HepG2 (cell line): ENCODE measurements around the gene TRABD. TPM values are rescaled to one million over a fixed set of nuclear protein-coding genes. Genes with fewer than 3 reads are reported as not detected.

Source experiments
- ATAC-seq: fragments of 200-7000 bp; cut with Tn5 transposase; 3 replicates; pipeline ENCODE4 v1.9.1; 2020; ENCODE audit warnings: mild to moderate bottlenecking, moderate library complexity
- BruUV-seq: library from RNA; stranded (reverse); fragments of 400-500 nt; replicated peaks from 2 replicates; lab custom pipeline; 2021; lab: Mats Ljungman, UMichigan
- CTCF ChIA-PET: fragments of 300-600 bp; formaldehyde crosslinking; extraction: SDS; loops from one replicate; lab custom pipeline; 2021; ENCODE audit warnings: low total read pairs, inconsistent platforms, low intra/inter-chr PET ratio; lab: Yijun Ruan, JAX
- POLR2A ChIA-PET: fragments of 350-600 bp; sonication (Branson Sonifier 250); formaldehyde crosslinking; loops from one replicate; lab custom pipeline; 2020; ENCODE audit warnings: antibody characterized with exemption, inconsistent platforms; lab: Yijun Ruan, JAX
- DNase-seq: peaks from one replicate; pipeline ENCODE4 v3.0.0-alpha.2; 2015; ENCODE audit warnings: low spot score
- FAIRE-seq: peaks from 3 replicates; lab custom pipeline; 2011; peaks lifted over from hg19 to GRCh38; lab: Jason Lieb, UNC
- H2AFZ ChIP-seq: one replicate; pipeline ENCODE4 v1.6.1; 2011; ENCODE audit warnings: low read length, inconsistent platforms
- H3K27ac ChIP-seq: fragments of 300-600 bp; 3 replicates; pipeline ENCODE4 v1.8.0; 2011; ENCODE audit warnings: mixed run types, mild to moderate bottlenecking, mixed read lengths, low read length, inconsistent platforms; ENCODE audit not compliant: insufficient read depth; ENCODE audit errors: extremely low read length
- H3K27me3 ChIP-seq, 2 experiments: fragments of 200-600 bp in 1 of 2; 2 replicates in 1 of 2; 3 replicates in 1 of 2; pipeline versions ENCODE4 v1.6.0 to v1.8.0; 2011; ENCODE audit warnings: low read length in 2 of 2, mild to moderate bottlenecking in 2 of 2, moderate library complexity in 2 of 2, inconsistent platforms in 1 of 2; ENCODE audit not compliant: insufficient read depth in 2 of 2, control insufficient read depth in 1 of 2
- H3K36me3 ChIP-seq, 2 experiments: fragments of 200-600 bp in 1 of 2; replicated peaks in 1 of 2; 2 replicates in 1 of 2; 3 replicates in 1 of 2; pipeline versions ENCODE4 v1.5.1 to v1.8.0; 2011; ENCODE audit warnings: low read length in 2 of 2, inconsistent platforms in 1 of 2; ENCODE audit not compliant: insufficient read depth in 2 of 2, control insufficient read depth in 1 of 2
- H3K4me1 ChIP-seq: 2 replicates; pipeline ENCODE4 v1.5.1; 2012; ENCODE audit warnings: low read length, inconsistent platforms; ENCODE audit not compliant: insufficient read depth
- H3K4me2 ChIP-seq: 2 replicates; pipeline ENCODE4 v1.6.0; 2011; ENCODE audit warnings: low read depth, low read length, inconsistent platforms
- H3K4me3 ChIP-seq, 3 experiments: fragments of 200-600 bp in 1 of 3; sonication (generic), shearing (Covaris generic) in 1 of 3; replicated peaks in 1 of 3; 2 replicates each; pipeline ENCODE4 v1.5.1; 2011 to 2016; ENCODE audit warnings: low read length in 3 of 3, inconsistent platforms in 2 of 3, low read depth in 2 of 3, mild to moderate bottlenecking in 2 of 3, control low read depth in 1 of 3, mixed read lengths in 1 of 3; ENCODE audit not compliant: insufficient read depth in 1 of 3
- H3K79me2 ChIP-seq: one replicate; pipeline ENCODE4 v1.6.1; 2011; ENCODE audit warnings: low read length, inconsistent platforms; ENCODE audit not compliant: insufficient read depth
- H3K9ac ChIP-seq: 2 replicates; pipeline ENCODE4 v1.6.0; 2011; ENCODE audit warnings: mild to moderate bottlenecking, low read depth, low read length, inconsistent platforms; ENCODE audit not compliant: insufficient read depth
- H3K9me3 ChIP-seq: 2 replicates; pipeline ENCODE4 v1.5.1; 2012; ENCODE audit warnings: mild to moderate bottlenecking, low read length
- H4K20me1 ChIP-seq: 2 replicates; pipeline ENCODE4 v1.6.0; 2011; ENCODE audit warnings: inconsistent platforms, mild to moderate bottlenecking, low read length, moderate library complexity; ENCODE audit not compliant: insufficient read depth
- HNRNPK ChIP-seq: fragments of 200-400 bp; formaldehyde crosslinking; IDR thresholded peaks from 2 replicates; pipeline ENCODE4 v1.6.1; 2018; ENCODE audit warnings: low read length, low read depth, moderate library complexity, mild to moderate bottlenecking; ENCODE audit not compliant: poor library complexity, severe bottlenecking
- MZF1 ChIP-seq: sonication (generic); formaldehyde crosslinking; IDR thresholded peaks from 2 replicates; pipeline ENCODE4 v1.8.1; 2023; ENCODE audit warnings: mild to moderate bottlenecking, missing genetic modification reagents, borderline replicate concordance
- PITX1 ChIP-seq: sonication (generic); formaldehyde crosslinking; IDR thresholded peaks from 2 replicates; pipeline ENCODE4 v1.5.1; 2020; ENCODE audit warnings: mild to moderate bottlenecking, missing genetic modification reagents
- REXO4 ChIP-seq: sonication (generic); formaldehyde crosslinking; IDR thresholded peaks from 2 replicates; pipeline ENCODE4 v1.8.0; 2022; ENCODE audit warnings: missing genetic modification reagents, mild to moderate bottlenecking, borderline replicate concordance
- SALL1 ChIP-seq: sonication (generic); formaldehyde crosslinking; IDR thresholded peaks from 2 replicates; pipeline ENCODE4 v1.8.0; 2022; ENCODE audit warnings: mild to moderate bottlenecking, missing genetic modification reagents
- SNAI1 ChIP-seq: sonication (generic); formaldehyde crosslinking; IDR thresholded peaks from 2 replicates; pipeline ENCODE4 v1.5.0; 2020; ENCODE audit warnings: mild to moderate bottlenecking, missing genetic modification reagents, borderline replicate concordance
- ZNF30 ChIP-seq: sonication (generic); formaldehyde crosslinking; IDR thresholded peaks from 2 replicates; pipeline ENCODE4 v1.5.0; 2020; ENCODE audit warnings: mild to moderate bottlenecking, missing genetic modification reagents
- ZNF33B ChIP-seq: sonication (generic); formaldehyde crosslinking; IDR thresholded peaks from 2 replicates; pipeline ENCODE4 v1.5.1; 2020; ENCODE audit warnings: mild to moderate bottlenecking, missing genetic modification reagents
- ZNF496 ChIP-seq: sonication (generic); formaldehyde crosslinking; IDR thresholded peaks from 2 replicates; pipeline ENCODE4 v1.8.1; 2023; ENCODE audit warnings: mild to moderate bottlenecking, moderate library complexity, missing genetic modification reagents; ENCODE audit not compliant: insufficient replicate concordance
- ZNF510 ChIP-seq: sonication (generic); formaldehyde crosslinking; IDR thresholded peaks from 2 replicates; pipeline ENCODE4 v1.4.0; 2020; ENCODE audit warnings: low read depth, mild to moderate bottlenecking, missing genetic modification reagents
- ZNF644 ChIP-seq: IDR thresholded peaks from 2 replicates; pipeline ENCODE4 v1.6.1; 2016; ENCODE audit warnings: low read depth
- ZNF790 ChIP-seq: sonication (generic); formaldehyde crosslinking; IDR thresholded peaks from 2 replicates; pipeline ENCODE4 v1.8.0; 2022; ENCODE audit warnings: missing genetic modification reagents, mild to moderate bottlenecking, borderline replicate concordance
- ZNF792 ChIP-seq: IDR thresholded peaks from 2 replicates; pipeline ENCODE4 v1.6.1; 2016
- WGBS: methylation state at CpG from one replicate; pipeline ENCODE4 v1.1.6; 2017; ENCODE audit warnings: low lambda C conversion rate; 5-methylcytosine and 5-hydroxymethylcytosine counted together
- in situ Hi-C: cut with HindIII; loops from 2 replicates; pipeline ENCODE4 v1.10.0; 2017; ENCODE audit warnings: low pct_unique_long_range_greater_than_20kb; ENCODE audit not compliant: extremely low pct_ligation_motif_present
- intact Hi-C: fragments of 100-400 bp; cut with micrococcal nuclease; formaldehyde crosslinking; loops from one replicate; pipeline ENCODE4 v1.10.0; 2022; ENCODE audit not compliant: unreplicated experiment
- polyA plus RNA-seq, 8 experiments: library from polyadenylated mRNA; depleted of rRNA in 3 of 8; stranded (reverse) in 7 of 8; unstranded in 1 of 8; fragments of >200 nt; fragmentation: Illumina TruSeq in 4 of 8; extraction: Trizol in 4 of 8; gene quantifications; 2 replicates each; pipeline versions ENCODE4 v1.2.1 to v1.2.3, GENCODE V29; 2011 to 2016; ENCODE audit warnings: low read depth in 4 of 8, missing spikeins in 1 of 8, mixed read lengths in 1 of 8; ENCODE audit not compliant: insufficient read depth in 1 of 8
- total RNA-seq, 5 experiments: library from RNA; depleted of rRNA; stranded (reverse); fragments of >200 nt; fragmentation: Illumina TruSeq; extraction: Trizol; gene quantifications; 2 replicates each; pipeline ENCODE4 v1.2.3, GENCODE V29; 2016; ENCODE audit warnings: low read depth in 1 of 5
- TF ChIP-seq, protein P1 (sequence below): fragments of 450-650 bp; IDR thresholded peaks from 2 replicates; pipeline ENCODE4 v1.6.1; 2017; ENCODE audit warnings: mild to moderate bottlenecking
- TF ChIP-seq, protein P2 (sequence below): sonication (generic); formaldehyde crosslinking; IDR thresholded peaks from 2 replicates; pipeline ENCODE4 v1.4.0; 2020; ENCODE audit warnings: missing genetic modification reagents

The TRABD gene
- total and polyA plus RNA-seq, 2 of the 13 experiments (the other 11 are each of a cell fraction or from before 2014, with no cell fraction given), result 21.5 to 28.9 TPM

DNA sequence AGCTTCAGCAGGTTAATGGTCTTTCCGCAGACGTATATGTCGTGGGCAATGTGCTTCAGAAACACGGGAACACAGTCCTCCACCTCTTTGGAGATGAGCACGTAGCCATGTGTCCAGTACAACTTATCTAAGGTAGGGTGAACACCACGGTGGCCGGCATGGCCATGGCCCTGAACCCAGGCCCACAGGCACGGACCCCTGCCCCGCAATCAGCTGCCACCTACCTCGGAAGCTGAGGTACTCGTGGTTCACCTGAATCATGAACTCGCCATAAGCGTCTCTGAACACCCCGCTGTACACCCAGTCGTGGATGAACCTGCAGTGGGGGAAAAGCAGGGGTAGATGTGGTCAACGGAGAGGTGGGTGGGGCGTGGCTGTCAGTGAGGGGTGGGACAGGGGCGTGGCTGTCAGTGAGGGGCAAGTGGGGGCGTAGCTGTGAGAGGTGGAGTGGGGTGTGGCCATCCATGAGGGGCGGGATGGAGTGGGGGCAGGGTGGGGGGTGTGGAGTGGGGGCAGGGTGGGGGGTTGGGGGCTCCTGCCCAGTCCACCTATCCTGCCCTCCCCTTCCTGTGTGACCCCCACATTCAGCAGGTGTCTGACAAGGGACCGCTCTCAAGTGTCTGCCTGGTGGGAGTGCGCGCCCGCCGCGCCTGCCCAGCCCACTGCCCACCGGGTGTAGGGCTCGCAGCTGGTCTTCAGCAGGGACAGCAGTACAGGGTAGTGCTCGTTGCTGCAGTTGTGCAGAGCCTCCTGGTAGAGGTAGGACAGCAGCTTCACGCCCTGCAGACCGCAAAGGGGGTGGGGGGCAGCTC is 40.6 kb downstream of the TRABD start:
- 97% methylated on average over 15 of the region's 31 CpGs for WGBS
- no peak for ATAC-seq
- no peak for TF ChIP-seq PITX1 (CRISPR knock-in tag)
- TF ChIP-seq, all 625 proteins: peak for 0
- no peaks in the 10 kb centered on the region for H4K20me1 ChIP-seq
- no peak for FAIRE-seq
- CTCF ChIA-PET, result no interaction called here
- peaks cover 17 to 39% of the 10 kb centered on the region in 2 experiments; a peak in 4 of 5 replicates for H3K36me3 ChIP-seq
- no peak for DNase-seq
- no peak overlapping the region for H3K4me3 ChIP-seq
- POLR2A ChIA-PET, result no interaction called here
- in situ Hi-C loops, result no loop called here
- BruUV-seq, result no TSS peak
- H3K4me2 ChIP-seq, result no peak overlapping the region
- no peaks in the 10 kb centered on the region for H3K9me3 ChIP-seq
- no peak overlapping the region for H3K27ac ChIP-seq
- H3K4me1 ChIP-seq, result peaks cover 11% of the 10 kb centered on the region
- intact Hi-C loops, result no loop called here
- no peak overlapping the region for H2AFZ ChIP-seq
- H3K27me3 ChIP-seq, result no peaks in the 10 kb centered on the region
- no peak overlapping the region for H3K9ac ChIP-seq
- no peaks in the 10 kb centered on the region for H3K79me2 ChIP-seq

DNA sequence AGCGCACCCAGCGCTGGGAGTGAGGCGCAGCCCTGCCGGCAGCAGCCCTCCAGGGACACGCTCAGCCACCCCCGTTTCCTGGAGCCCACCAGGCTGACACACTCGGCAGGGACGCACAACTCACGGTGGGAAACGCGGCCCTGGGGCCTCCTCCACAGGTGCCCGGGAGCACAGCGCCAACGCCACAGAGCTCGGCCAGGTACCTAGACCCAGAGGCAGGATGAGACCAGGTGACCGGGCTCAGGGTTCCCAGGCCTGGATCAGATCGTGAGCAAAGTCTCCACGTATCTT is 41.1 kb downstream of the TRABD start:
- POLR2A ChIA-PET, result no interaction called here
- CTCF ChIA-PET, result no interaction called here
- no TSS peak for BruUV-seq

More for the DNA sequence above, 41.1 kb downstream of the TRABD start:
- peaks cover 17 to 34% of the 10 kb centered on the region in 2 experiments; a peak in 4 of 5 replicates for H3K36me3 ChIP-seq
- no peak for FAIRE-seq
- no peak overlapping the region for H3K4me2 ChIP-seq
- peaks cover 11% of the 10 kb centered on the region for H3K4me1 ChIP-seq
- no peaks in the 10 kb centered on the region for H4K20me1 ChIP-seq
- no peak for DNase-seq
- no peak for ATAC-seq
- WGBS, result 100% methylated on average over 7 of the region's 18 CpGs
- no peaks in the 10 kb centered on the region for H3K9me3 ChIP-seq
- H3K27me3 ChIP-seq, result no peaks in the 10 kb centered on the region
- H2AFZ ChIP-seq, result no peak overlapping the region
- in situ Hi-C loops (no loop called here), intact Hi-C loops (no loop called here)
- no peak overlapping the region for H3K4me3 ChIP-seq
- H3K79me2 ChIP-seq, result no peaks in the 10 kb centered on the region
- H3K9ac ChIP-seq, result no peak overlapping the region
- H3K27ac ChIP-seq, result no peak overlapping the region
- TF ChIP-seq ZNF30 (CRISPR knock-in tag) (no peak), HNRNPK (no peak), SALL1 (CRISPR knock-in tag) (no peak), ZNF792 (CRISPR knock-in tag) (no peak), MZF1 (CRISPR knock-in tag) (no peak), ZNF510 (CRISPR knock-in tag) (no peak), SNAI1 (no peak), ZNF644 (no peak), ZNF790 (CRISPR knock-in tag) (no peak), ZNF33B (CRISPR knock-in tag) (no peak), REXO4 (CRISPR knock-in tag) (no peak), ZNF496 (CRISPR knock-in tag) (no peak)
- TF ChIP-seq, protein P1, sequence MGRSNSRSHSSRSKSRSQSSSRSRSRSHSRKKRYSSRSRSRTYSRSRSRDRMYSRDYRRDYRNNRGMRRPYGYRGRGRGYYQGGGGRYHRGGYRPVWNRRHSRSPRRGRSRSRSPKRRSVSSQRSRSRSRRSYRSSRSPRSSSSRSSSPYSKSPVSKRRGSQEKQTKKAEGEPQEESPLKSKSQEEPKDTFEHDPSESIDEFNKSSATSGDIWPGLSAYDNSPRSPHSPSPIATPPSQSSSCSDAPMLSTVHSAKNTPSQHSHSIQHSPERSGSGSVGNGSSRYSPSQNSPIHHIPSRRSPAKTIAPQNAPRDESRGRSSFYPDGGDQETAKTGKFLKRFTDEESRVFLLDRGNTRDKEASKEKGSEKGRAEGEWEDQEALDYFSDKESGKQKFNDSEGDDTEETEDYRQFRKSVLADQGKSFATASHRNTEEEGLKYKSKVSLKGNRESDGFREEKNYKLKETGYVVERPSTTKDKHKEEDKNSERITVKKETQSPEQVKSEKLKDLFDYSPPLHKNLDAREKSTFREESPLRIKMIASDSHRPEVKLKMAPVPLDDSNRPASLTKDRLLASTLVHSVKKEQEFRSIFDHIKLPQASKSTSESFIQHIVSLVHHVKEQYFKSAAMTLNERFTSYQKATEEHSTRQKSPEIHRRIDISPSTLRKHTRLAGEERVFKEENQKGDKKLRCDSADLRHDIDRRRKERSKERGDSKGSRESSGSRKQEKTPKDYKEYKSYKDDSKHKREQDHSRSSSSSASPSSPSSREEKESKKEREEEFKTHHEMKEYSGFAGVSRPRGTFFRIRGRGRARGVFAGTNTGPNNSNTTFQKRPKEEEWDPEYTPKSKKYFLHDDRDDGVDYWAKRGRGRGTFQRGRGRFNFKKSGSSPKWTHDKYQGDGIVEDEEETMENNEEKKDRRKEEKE, result no peak
- TF ChIP-seq, protein P2, sequence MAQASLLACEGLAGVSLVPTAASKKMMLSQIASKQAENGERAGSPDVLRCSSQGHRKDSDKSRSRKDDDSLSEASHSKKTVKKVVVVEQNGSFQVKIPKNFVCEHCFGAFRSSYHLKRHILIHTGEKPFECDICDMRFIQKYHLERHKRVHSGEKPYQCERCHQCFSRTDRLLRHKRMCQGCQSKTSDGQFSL (CRISPR knock-in tag), result no peak
- TF ChIP-seq, all 625 proteins: peak for 0
